ENCODE results near the gene ACTL7A.
"Not testable (repeated sequence)": the region's sequence is repeated elsewhere in the genome, so short reads cannot be mapped to it uniquely, and the experiment has no call there.

The ACTL7A gene

GRCh38 chr9:108837530-108837929 is 24.5 kb upstream of the ACTL7A start:
- H3K4me1 Mint-ChIP-seq: peaks cover 16% of the 10 kb centered on the region

DNA sequence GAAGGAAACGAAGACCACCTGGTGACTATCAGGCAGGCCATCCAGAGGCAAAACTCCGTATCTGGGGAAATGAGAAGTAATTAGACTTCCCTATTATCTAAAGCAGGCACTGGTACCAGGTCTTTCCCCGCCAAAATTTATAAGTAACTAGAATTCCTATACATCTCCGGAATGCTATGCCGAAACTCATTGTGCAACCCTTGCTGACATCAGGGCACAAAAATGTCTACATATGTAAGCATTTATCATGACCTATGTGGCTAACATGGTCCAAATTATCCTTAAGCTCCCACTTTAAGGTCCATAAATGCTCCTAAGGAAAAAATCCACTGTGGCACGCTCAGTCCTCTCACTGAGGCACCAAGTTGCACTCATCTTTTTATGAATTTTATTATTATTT is 24.0 kb upstream of the ACTL7A start:
- peaks cover 3% of the 10 kb centered on the region for H3K27me3 Mint-ChIP-seq
- H3K27ac Mint-ChIP-seq: no peak overlapping the region
- peaks cover 21% of the 10 kb centered on the region for H3K4me1 Mint-ChIP-seq
- no peak for ATAC-seq (ENCODE audit: low read depth)
- DNase-seq (ENCODE audit: low spot score in 2 of 2): no peak
- no peaks in the 10 kb centered on the region for H3K9me3 Mint-ChIP-seq
- H3K36me3 Mint-ChIP-seq: no peaks in the 10 kb centered on the region
- H3K4me3 Mint-ChIP-seq: no peak overlapping the region

More at GRCh38 chr9:108837530-108837929, 24.5 kb upstream of the ACTL7A start:
- H3K9me3 Mint-ChIP-seq: no peaks in the 10 kb centered on the region
- ATAC-seq (ENCODE audit: low read depth) (no peak), DNase-seq (ENCODE audit: low spot score in 2 of 2) (no peak)
- no peak overlapping the region for H3K4me3 Mint-ChIP-seq
- no peaks in the 10 kb centered on the region for H3K36me3 Mint-ChIP-seq
- no peak overlapping the region for H3K27ac Mint-ChIP-seq
- H3K27me3 Mint-ChIP-seq: peaks cover 3% of the 10 kb centered on the region

DNA sequence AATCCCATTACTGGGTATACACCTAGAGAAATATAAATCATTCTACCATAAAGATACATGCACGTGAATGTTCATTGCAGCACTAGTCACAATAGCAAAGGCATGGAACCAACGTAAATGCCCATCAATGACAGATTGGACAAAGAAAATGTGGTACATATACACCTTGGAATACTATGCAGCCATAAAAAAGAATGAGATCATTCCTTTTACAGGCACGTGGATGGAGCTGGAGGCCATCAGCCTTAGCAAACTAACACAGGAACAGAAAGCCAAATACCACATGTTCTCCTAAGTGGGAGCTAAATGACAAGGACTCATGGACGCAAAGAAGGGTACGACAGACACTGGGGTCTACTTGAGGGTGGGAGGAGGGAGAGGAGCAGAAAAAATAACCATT is 22.5 kb upstream of the ACTL7A start:
- ATAC-seq (ENCODE audit: low read depth); DNase-seq (ENCODE audit: low spot score in 2 of 2); H3K36me3 Mint-ChIP-seq; H3K4me3 Mint-ChIP-seq; H3K27me3 Mint-ChIP-seq; H3K27ac Mint-ChIP-seq; H3K9me3 Mint-ChIP-seq: not testable (repeated sequence)
- H3K4me1 Mint-ChIP-seq: peaks cover 22% of the 10 kb centered on the region

DNA sequence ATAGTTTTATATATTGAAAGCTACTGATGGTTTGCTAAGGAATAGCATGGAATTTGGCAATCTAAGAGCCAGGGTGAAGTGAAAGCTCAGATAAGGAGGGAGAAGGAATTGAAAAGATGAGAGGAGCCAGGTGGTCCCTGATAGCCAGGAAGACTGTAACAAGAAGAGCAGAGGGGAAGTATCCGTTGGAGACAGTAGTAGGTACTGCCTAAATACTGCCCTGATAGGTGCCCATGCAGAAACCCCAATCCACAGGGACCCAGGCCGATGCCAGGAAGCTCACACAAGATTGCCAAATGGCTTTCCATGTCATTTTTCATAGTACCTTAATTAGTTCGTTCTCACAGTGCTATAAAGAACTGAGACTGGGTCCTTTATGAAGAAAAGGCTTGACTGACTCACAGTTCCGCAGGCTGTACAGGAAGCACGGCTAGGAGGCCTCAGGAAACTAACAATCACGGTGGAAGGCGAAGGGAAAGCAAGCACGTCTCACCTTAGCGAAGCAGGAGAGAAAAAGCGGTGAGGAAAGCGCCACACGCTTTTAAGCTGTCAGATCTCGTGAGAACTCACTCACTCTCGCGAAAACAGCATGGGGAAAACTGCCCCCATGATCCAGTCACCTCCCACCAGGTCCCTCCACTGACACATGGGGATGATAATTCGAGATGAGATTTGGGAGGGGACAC is 19.3 kb upstream of the ACTL7A start:
- ATAC-seq (ENCODE audit: low read depth): no peak
- Mint-ChIP-seq H3K4me1 (peaks cover 9% of the 10 kb centered on the region), H3K9me3 (no peaks in the 10 kb centered on the region), H3K36me3 (no peaks in the 10 kb centered on the region), H3K27ac (peak overlapping the region; percentile 4), H3K4me3 (peak overlapping the region; percentile 80), H3K27me3 (peaks cover 3% of the 10 kb centered on the region)
- DNase-seq (ENCODE audit: low spot score in 2 of 2): no peak

GRCh38 chr9:108844391-108844790 is 17.7 kb upstream of the ACTL7A start:
- Mint-ChIP-seq H3K9me3 (no peaks in the 10 kb centered on the region), H3K4me1 (peaks cover 9% of the 10 kb centered on the region), H3K27me3 (peaks cover under 1% of the 10 kb centered on the region), H3K27ac (no peak overlapping the region), H3K4me3 (no peak overlapping the region), H3K36me3 (no peaks in the 10 kb centered on the region)
- no peak for DNase-seq (ENCODE audit: low spot score in 2 of 2)
- ATAC-seq (ENCODE audit: low read depth): no peak

DNA sequence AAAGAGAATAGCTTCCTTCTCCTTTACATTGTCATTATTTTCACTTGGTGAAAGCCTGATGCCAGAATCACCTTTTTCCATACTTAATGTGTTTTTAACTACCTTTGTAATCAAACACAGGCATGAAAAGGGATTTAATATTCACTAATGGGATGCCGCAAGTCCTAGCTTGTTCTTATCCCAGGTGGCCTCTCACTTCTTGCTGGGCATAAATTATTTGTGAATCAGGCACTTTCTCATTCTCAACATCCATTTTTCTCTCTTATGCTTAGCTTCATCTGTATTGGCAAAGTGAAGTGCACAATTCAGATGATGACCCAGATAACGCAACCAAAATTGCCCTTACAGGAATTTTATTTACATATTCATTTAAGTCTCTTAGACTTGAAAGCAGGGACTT is 17.2 kb upstream of the ACTL7A start:
- Mint-ChIP-seq H3K27me3 (peaks cover 3% of the 10 kb centered on the region), H3K4me1 (peaks cover 9% of the 10 kb centered on the region), H3K4me3 (no peak overlapping the region), H3K36me3 (no peaks in the 10 kb centered on the region), H3K9me3 (no peaks in the 10 kb centered on the region), H3K27ac (no peak overlapping the region)
- ATAC-seq (ENCODE audit: low read depth) (no peak), DNase-seq (ENCODE audit: low spot score in 2 of 2) (no peak)

GRCh38 chr9:108845507-108845906 is 16.6 kb upstream of the ACTL7A start:
- Mint-ChIP-seq H3K4me3 (no peak overlapping the region), H3K9me3 (no peaks in the 10 kb centered on the region), H3K27me3 (peaks cover 3% of the 10 kb centered on the region), H3K27ac (no peak overlapping the region), H3K36me3 (no peaks in the 10 kb centered on the region), H3K4me1 (peaks cover 9% of the 10 kb centered on the region)
- ATAC-seq (ENCODE audit: low read depth) (no peak), DNase-seq (ENCODE audit: low spot score in 2 of 2) (no peak)

DNA sequence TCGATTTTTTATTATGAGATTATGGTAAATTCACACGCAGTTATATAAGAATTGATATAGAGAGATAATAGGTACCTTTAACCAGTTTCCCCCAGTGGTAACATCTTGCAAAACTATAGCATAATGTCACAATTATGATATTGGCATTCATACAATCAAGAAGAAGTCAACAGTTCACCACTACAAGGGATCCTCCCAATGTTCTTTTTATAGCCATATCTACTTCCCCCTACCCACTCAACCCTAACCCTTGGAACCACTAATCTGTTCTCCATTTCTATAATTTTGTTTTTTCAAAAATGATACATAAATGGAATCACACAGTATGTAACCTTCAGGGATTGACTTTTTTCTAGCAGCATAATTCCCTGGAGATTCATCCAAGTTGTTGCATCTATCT is 16.1 kb upstream of the ACTL7A start:
- Mint-ChIP-seq H3K4me1 (peaks cover 9% of the 10 kb centered on the region), H3K9me3 (no peaks in the 10 kb centered on the region), H3K27me3 (peaks cover 3% of the 10 kb centered on the region), H3K4me3 (no peak overlapping the region), H3K27ac (no peak overlapping the region), H3K36me3 (no peaks in the 10 kb centered on the region)
- ATAC-seq (ENCODE audit: low read depth) (no peak), DNase-seq (ENCODE audit: low spot score in 2 of 2) (no peak)

DNA sequence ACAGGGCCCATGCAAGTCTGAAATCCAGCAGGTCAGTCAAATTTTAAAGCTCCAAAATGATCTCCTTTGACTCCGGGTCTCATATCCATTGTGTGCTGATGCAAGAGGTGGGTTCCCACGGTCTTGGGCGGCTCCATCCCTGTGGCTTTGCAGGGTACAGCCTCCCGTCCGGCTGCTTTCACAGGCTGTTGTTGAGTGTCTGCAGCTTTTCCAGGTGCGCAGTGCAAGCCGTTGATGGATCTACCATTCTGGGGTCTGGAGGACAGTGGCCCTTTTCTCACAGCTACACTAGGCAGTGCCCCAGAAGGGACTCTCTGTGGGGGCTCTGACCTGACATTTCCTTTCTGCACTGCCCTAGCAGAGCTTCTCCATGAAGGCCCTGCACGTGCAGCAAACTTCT is 13.8 kb upstream of the ACTL7A start:
- not testable (repeated sequence) for ATAC-seq (ENCODE audit: low read depth); H3K27me3 Mint-ChIP-seq; H3K4me1 Mint-ChIP-seq; H3K4me3 Mint-ChIP-seq; H3K36me3 Mint-ChIP-seq; H3K9me3 Mint-ChIP-seq; H3K27ac Mint-ChIP-seq; DNase-seq (ENCODE audit: low spot score in 2 of 2)

DNA sequence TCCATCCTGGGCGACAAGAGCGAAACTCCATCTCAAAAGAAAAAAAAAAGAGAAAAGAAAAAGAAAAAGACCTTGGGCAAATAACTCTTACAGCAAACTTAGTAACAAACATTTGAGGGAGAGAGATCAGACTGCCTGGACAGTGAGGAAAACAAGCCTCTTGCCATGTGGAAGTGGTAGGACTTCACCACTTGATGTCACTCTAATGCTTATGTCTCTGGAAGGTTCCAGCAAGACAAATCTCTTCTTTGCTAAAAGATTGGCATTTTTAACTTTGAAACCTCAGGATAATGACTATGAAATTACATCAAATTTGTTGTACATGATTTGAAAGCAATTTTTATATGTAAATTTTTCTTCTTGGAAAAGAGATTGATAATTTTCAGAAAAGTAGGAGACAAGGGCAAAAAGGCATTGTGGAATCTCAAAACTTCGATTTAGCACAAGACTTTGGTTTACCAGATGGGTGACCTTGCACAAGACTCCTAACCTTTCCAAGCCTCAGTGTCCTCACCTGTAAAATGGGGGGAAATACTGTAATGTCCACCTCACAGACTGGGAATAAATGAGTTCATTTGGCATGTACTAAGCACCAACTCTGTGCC is 11.7 kb upstream of the ACTL7A start:
- H3K4me3 Mint-ChIP-seq: no peak overlapping the region
- no peaks in the 10 kb centered on the region for H3K36me3 Mint-ChIP-seq
- no peak overlapping the region for H3K27ac Mint-ChIP-seq
- ATAC-seq (ENCODE audit: low read depth) (no peak), DNase-seq (ENCODE audit: low spot score in 2 of 2) (no peak)
- no peaks in the 10 kb centered on the region for H3K9me3 Mint-ChIP-seq
- H3K4me1 Mint-ChIP-seq: no peaks in the 10 kb centered on the region
- H3K27me3 Mint-ChIP-seq: peaks cover 6% of the 10 kb centered on the region

DNA sequence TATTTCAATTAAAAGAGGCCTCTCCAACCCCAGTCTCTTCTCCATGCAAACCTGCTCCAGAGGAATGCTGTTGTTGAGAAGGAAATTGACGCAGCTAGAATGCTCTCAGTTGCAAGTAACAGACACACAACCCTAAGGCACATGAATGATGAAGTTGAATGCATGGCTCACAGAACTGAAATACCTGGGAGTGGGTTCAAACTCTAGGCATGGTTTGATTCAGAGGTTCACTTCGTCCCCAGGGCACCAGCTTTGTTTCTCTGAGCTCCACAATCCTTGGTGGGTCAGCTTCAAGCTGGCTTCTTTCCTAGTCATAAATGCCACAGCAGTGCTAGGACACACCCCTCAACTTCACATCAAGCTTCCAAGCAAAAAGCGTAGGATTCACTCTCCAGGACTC is 10.9 kb upstream of the ACTL7A start:
- no peak overlapping the region for H3K4me3 Mint-ChIP-seq
- no peak for DNase-seq (ENCODE audit: low spot score in 2 of 2)
- H3K4me1 Mint-ChIP-seq: no peaks in the 10 kb centered on the region
- no peak for ATAC-seq (ENCODE audit: low read depth)
- peaks cover 6% of the 10 kb centered on the region for H3K27me3 Mint-ChIP-seq
- no peak overlapping the region for H3K27ac Mint-ChIP-seq
- H3K9me3 Mint-ChIP-seq: no peaks in the 10 kb centered on the region
- H3K36me3 Mint-ChIP-seq: no peaks in the 10 kb centered on the region

- no peaks in the 10 kb centered on the region for H3K36me3 Mint-ChIP-seq
- peaks cover 8% of the 10 kb centered on the region for H3K27me3 Mint-ChIP-seq
- ATAC-seq (ENCODE audit: low read depth) (no peak), DNase-seq (ENCODE audit: low spot score in 2 of 2) (no peak)
- H3K9me3 Mint-ChIP-seq: no peaks in the 10 kb centered on the region
- H3K4me1 Mint-ChIP-seq: no peaks in the 10 kb centered on the region
- H3K27ac Mint-ChIP-seq: no peak overlapping the region
- H3K4me3 Mint-ChIP-seq: no peak overlapping the region
Measured at GRCh38 chr9:108852079-108852478, 10.0 kb upstream of the ACTL7A start.

DNA sequence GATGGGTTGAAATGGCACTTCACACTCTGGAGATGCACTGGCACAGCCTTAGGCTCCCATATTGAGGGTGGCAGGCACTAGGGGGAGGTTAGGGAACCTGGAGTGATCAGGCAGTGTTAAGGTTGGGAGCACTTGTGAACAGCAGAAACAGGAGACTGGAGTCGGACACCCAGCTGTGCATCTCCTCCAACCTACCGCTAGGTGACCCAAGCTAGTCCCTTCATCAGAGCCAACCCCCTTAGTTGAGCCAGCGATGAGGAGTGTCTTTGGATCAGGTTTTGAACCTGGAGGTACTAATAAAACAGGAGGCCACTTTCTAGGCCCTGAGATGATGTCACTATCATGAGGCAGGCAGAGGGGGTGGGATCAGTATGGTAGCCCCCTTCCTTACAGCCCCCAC is 8.0 kb upstream of the ACTL7A start:
- ATAC-seq (ENCODE audit: low read depth) (no peak), DNase-seq (ENCODE audit: low spot score in 2 of 2) (no peak)
- no peak overlapping the region for H3K27ac Mint-ChIP-seq
- H3K9me3 Mint-ChIP-seq: peaks cover 1% of the 10 kb centered on the region
- H3K4me3 Mint-ChIP-seq: no peak overlapping the region
- H3K4me1 Mint-ChIP-seq: no peaks in the 10 kb centered on the region
- no peaks in the 10 kb centered on the region for H3K36me3 Mint-ChIP-seq
- H3K27me3 Mint-ChIP-seq: peaks cover 10% of the 10 kb centered on the region

DNA sequence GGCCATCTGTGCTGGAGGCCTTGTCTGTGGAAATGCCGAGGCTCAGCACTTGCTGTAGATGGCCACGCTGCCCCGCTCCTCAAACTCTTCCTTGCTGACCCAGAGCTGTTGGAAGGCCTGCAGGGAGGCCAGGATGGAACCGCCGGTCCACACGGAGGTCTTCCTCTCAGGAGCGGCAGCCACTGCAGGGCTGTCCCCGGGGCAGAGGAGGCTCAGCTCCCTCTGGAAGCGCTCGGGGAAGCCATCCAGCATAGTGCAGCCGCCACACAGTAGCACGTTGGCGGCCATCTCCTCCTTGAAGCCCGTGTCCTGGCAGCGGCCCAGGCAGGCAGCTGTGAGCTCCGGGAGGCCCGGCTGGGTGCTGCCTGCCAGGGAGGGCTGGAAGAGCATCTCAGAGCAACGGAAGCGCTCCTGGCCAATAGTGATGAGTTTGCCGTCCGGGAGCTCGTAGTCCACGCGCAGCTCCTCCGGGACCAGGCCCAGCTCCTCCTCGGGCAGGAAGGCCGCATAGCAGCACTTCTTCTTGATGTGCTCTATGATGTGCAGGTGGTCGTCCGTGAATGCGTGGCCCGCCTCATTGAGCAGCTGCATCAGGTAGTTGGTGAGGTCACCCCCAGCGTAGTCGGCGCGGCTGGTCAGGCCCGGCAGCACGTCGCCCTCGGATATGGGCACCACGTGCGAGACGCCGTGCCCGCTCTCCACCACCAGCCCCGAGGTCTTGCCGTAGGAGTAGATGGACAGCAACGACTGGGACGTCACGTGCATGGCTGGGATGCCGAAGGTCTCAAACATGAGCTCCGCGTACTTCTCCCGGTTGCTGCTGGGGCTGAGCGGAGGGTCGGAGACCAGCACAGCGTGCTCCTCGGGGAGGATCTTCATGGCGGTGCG is 7.2 kb upstream of the ACTL7A start:
- no peaks in the 10 kb centered on the region for H3K4me1 Mint-ChIP-seq
- peaks cover 6% of the 10 kb centered on the region for H3K27me3 Mint-ChIP-seq
- H3K9me3 Mint-ChIP-seq: peaks cover 1% of the 10 kb centered on the region
- no peak overlapping the region for H3K27ac Mint-ChIP-seq
- H3K36me3 Mint-ChIP-seq: no peaks in the 10 kb centered on the region
- H3K4me3 Mint-ChIP-seq: no peak overlapping the region
- no peak for ATAC-seq (ENCODE audit: low read depth)
- DNase-seq (ENCODE audit: low spot score in 2 of 2): no peak

Measured in memory B cell (primary cell).